DMS 273 treated with DMSO at 0.1 percent for 48 hours (cell line): ENCODE data around the gene SNX22.
A peak's percentile ranks its signal among the peaks of the same experiment; 100 is the strongest.

Experiments used
- DNase-seq: peaks from one replicate; lab custom pipeline; 2025; lab: John Stamatoyannopoulos, UW

The SNX22 gene

DNA sequence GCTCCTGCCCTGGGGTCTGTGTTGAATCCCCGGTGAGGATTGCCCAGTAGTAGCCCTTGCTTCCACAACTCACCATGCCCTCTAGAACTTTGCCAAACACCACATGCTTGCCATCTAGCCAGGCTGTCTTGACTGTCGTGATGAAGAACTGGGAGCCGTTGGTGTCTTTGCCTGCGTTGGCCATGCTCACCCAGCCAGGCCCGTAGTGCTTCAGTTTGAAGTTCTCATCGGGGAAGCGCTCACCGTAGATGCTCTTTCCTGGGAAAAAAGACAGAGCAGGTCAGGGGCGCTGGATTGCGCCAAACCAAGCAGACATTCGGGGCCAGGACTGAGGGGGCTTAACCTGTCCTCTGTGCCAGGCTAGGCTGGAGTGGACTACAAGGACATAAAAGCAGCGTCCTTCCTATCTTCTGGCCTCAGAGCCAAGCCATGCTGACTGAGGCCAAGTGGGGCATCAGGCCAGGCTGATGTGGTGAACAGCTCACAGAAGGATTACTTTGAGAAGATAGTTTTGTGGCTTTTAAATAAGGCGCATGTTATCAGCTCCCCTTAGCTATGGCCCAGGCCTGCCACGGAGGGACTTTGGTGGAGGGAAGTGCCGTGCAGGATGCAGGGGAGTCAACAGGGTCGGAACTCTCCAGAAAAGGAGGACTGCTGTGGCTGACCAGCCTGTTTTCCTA, 5.3 kb downstream of the SNX22 start:
- no peak for DNase-seq

DNA sequence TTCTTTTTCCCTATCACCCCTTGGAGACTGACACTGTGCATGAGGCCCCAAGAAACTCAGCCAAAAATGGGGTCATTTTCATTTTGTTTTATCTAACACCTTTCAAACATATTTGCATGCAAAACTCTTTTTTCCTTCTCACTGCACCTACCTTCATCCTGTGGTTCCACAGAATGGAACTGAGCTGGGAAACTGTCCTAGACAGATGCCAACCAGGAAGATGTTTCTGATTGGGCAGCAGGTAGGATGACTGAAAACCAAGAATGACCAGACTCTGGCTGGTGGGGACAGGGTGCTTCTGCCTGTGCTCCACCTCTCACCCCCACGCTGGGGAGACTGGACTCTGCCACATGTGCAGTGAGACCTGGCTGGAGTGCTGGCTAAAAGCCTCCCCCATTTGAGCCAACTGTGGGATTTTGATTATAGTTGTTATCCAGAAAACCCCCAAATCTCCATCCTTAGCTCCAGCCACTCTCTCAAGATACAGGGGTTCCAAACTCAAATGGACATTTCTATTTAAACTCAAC, 6.1 kb downstream of the SNX22 start:
- no peak for DNase-seq

GRCh38 chr15:64158363-64159134, 7.0 kb downstream of the SNX22 start:
- DNase-seq = no peak

GRCh38 chr15:64161688-64162477, 10.4 kb downstream of the SNX22 start:
- no peak for DNase-seq

DNA sequence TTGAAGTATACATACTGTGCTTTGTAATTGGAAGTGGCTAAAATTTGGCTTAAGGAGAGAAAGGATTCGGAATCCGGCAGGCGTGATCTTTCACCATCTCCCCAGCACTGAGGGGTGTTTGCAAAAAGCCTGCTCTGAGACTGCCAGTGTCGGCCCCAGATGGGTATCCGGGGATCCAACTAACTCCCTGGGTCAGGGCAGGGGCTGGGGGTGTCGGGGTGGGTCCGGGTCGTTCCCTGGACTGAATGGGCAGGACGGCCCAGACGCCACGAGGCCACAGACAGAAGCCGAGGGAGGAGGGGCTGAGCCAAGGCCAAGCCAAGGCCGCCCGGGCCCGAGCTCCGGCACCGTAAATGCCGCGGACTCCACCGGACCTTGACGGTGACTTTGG, 10.9 kb downstream of the SNX22 start:
- no peak for DNase-seq

DNA sequence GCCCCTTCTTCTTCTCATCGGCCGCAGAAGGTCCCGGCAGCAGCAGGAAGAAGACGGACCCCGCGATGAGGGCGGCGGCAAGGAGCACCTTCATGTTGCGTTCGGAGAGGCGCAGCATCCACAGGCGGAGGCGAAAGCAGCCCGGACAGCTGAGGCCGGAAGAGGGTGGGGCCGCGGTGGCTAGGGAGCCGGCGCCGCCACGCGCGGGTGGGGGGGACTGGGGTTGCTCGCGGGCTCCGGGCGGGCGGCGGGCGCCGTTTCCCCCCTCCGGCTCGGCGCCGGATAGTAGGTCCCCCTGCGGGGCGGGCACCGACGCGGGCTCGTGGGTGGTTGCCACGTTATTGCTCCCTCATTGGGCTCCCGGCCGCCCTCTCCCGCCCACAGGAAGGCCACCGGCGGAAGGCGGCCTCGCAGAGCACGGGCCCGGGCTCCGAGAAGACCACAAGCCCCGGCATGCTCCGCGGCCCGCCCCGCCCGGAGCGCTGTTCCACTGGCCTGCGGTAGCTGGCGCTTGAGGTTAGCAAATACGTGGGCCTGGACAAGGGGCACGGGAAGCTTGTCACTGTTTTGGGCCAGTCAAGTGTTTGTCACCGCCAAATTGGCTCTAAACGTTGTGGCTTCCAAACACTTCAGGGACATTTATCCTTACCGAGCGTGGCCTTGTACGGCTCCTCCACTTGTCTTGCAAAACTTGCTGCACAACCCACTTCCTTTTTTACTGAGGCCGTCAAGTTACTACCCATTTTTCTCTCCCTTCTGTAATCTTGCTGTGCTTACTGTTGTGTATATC, 11.5 kb downstream of the SNX22 start, which contains the start of gene PPIB:
Gene PPIB (minus strand): TSS at position 154 of the 790 bp plus-strand sequence. CDS start 36 bp downstream, at position 118.
- DNase-seq = peak; percentile 86

DNA sequence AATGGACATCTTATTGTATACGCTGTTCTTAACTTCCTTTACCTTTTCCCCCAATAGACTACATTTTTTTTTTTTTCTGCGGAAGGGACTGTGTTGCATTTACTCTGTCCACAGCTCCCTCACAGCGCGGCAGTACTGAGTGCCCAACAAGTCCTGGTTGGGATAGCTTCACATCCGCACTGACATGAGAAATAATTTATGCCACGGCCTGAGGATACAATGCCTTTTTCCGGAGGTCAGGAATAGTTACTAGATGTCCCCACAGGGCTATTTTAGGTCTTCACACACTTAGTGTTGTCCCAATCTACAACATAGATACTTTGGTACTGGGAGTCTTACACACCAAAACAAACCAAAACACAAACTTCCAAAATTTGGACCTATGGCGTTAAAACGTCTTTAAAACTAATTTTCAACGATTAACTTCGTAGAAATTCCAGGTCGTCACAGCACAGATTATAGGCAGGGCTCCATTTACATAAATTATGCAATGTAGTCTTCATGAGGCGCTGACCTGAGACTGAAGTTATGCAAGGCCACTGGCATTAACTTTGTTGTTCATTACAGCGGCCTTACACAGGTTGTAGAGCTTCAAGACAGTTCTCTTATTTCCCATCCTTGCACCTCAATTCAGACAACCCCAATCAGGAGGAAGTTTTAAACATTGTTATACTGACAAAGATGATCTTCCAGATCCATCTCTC, 12.3 kb downstream of the SNX22 start:
- no peak for DNase-seq

DNA sequence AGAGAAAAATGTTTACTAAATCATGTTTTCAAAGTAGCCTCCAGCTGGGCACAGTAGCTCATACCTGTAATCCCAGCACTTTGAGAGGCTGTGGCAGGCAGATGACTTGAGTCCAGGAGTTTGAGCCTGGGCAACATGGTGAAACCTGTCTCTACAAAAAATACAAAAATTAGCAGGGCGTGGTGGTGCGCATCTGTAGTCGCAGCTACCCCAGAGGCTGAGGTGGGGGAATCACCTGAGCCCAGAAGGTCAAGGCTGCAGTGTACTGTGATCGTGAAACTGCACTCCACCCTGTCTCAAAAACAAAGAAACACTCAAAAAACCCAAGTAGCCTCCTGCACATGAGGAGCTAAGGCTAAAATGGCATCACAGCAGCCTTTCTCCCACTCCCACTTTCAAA, 12.9 kb downstream of the SNX22 start:
- DNase-seq = no peak

DNA sequence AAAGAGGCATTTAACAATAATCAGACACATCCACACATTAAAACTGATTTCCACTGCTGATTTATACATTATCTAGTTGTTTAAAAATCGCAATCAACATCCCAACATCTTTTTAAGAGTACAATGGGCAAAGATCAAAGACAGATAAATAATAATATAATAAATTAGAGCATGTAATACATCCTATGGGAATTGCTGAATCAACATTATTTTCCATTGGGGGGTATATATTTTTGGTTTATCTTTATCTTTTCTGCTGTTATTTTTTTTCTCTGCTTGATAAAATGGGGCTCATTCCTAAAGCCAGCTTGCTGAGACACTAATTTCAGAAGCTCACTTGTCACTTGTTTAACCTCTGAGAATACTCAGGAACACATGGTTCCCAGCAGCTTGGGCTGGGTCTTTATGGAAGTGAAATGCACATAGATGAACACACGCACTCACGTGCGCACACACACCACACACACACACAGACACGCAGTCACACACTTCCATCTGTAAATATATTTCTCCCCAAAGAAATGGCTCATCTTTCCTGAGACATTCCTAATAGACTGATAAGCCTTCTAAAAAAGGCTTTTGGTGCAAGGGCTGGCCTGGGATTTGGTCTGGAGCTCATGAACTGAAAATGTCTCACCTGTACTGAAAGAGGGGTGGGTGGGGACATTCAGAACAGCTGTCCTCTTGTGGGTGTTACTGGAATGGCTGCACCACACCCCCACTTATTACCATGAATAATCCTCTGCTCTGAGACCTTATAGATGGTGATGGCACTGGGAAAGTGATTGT, 14.8 kb downstream of the SNX22 start:
- no peak for DNase-seq

DNA sequence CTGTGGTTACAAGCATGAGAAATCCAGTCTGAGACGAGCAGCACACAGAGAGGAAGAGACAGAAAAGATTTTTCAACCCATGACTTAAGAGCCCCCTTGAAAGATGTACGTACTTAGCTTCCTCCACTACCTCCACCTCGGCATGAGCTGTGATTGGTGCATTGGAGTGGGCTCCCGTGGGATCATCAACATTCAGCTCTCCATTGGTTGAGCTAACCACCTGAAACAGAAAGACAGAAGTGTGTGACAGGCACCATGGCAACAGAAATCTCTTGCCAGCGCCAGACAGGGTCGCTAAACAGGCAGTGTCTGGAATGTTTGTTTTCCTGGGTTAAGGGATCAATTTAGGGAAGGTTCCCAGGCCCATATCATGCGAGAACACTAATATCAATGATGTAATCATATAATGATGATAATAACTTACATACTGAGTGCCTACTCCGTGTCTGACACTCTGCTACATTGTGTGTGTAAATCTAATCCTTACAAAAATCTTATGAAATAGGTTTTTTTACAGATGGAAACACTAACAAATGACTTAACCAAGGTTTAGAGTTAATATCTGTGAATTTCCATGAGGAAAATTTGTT, 28.8 kb downstream of the SNX22 start:
- no peak for DNase-seq

GRCh38 chr15:64182859-64183370, 31.4 kb downstream of the SNX22 start:
- no peak for DNase-seq

GRCh38 chr15:64185146-64185911, 33.8 kb downstream of the SNX22 start:
- DNase-seq = no peak

DNA sequence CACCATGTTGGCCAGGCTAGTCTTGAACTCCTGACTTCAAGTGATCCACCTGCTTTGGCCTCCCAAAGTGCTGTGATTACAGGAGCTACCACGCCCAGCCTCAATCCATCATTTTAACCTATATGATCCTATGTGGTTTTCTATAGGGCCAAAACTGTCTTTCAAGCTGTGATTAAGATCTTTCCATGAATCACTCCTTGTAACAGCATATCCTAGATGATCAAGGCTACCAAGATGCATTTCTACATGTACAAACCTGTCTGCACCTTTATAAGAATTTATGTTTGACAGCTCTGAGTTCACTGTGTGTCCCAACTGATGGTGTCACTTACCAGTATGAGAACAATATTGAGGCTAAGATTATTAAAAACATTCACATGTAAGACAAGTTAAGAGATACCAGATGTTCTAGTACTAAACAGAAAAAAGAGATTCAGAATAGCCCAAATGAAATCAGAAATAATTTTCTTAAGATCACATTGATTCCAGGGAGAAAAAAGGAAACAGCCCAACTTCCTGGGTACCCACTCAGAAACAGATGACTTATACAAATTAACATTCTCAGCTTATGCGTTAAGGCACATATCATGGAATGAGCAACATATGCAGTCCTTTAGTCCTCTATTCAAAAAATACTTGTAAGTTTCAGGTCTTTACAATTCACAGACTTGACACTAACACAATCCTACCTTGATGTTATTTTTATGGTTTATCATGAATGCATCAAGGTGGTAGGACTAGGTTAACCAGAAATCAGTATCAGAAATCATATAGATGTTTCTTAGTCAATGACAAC, 36.1 kb downstream of the SNX22 start:
- DNase-seq = no peak

- no peak for DNase-seq
Measured at GRCh38 chr15:64191971-64192830, 40.7 kb downstream of the SNX22 start.

DNA sequence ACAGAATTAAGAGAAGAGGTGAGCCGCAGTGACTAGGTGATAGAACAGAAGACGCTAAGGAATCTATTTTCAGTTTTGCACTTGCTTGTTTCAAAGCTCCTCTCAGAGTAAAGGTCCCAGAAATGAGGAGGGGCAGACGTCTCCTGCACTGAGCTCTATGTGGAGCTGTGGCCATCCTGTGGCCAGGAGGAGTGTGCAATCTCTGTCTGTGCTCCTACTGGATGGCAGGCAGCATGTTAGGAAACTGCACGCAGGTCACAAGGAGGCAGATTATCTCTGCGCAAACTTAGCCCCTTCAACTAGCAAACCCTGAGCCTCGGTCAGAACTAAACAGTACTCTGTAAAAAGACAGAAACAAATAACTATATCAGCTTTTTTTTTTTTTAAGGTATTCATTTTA, 42.4 kb downstream of the SNX22 start:
- no peak for DNase-seq

- DNase-seq = no peak
Measured at GRCh38 chr15:64197425-64197824, 45.9 kb downstream of the SNX22 start.

DNA sequence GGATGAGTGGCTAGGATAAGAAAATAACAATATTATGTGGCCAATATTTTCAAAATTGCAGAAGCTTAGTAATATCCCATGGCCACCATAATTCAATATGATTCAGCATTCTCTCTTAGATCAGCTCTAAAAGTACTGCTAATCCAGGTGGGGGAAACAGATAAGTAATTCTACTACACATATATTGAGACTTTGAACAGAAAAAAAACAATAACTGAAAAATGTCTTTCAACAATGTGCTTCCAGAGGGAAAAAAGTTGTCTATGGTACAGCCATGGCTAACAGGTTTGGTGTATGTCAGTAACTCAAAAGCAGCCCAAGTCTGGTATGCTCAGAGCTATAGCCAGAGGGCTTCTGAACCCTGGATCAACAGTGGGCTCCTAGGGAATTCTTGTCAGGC, 53.7 kb downstream of the SNX22 start:
- no peak for DNase-seq
